ENCODE measurements around the gene ABLIM3. TPM values are rescaled to one million over a fixed set of nuclear protein-coding genes. Genes with fewer than 3 reads are reported as not detected.

ABLIM3 gene
- total RNA-seq, 1 experiment from 2014 or later, result 14.3 TPM

DNA sequence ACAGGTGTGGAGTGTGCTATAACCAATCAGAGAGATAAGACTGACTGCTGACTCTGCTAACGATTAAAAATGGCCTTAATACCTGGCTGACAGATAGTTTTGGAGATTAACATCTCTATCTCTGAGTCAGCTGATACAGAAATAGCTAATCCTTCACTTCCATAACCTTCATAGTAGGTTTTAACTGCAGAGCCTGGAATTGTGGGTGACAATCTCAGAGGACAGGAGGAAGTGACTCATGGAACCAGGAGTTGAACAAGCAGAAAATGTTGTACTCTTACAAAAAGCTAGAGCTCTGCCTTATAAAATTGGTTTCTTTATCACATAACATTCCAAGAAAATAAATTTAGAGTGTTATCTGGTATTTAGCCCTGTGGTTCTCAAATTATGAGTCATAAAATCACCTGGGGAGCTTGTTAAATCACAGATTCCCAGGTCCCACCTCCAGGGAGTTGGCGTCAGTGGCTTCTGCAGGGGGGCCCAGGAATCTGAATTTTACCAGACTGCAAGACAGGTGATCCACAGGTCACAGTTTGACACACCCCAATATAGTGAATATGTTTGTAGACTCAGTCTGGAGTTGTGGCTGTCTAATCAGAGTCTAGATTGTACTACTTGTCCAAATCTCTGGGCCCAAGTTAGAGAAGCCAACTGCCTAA, 86.0 kb downstream of the ABLIM3 start:
- peak overlapping the region in 1 of 2 experiments; percentile 15; a peak in 1 of 4 replicates for H3K4me3 ChIP-seq (replicated peaks in 1 of 2; ENCODE audit: low read depth in 1 of 2, low read length in 2 of 2)
- H3K9ac ChIP-seq (ENCODE audit: low read length), result no peak overlapping the region; the same call in 1 of the 2 replicates
- intact Hi-C loops (cut with micrococcal nuclease), result loop anchor here (5.0 kb wide), 1 partner anchor 495 kb away; no protein-coding TSS in a partner anchor
- CTCF ChIA-PET, result interaction anchor here (1.0 to 1.8 kb wide), 5 partner anchors 74 to 112 kb away, joined by 3 to 9 read pairs (median 3); partner anchors contain the start of gene ABLIM3
- peak overlapping the region; percentile 64 for H3K4me2 ChIP-seq (ENCODE audit: low read length)
- no peaks in the 10 kb centered on the region for H3K9me3 ChIP-seq (ENCODE audit: control insufficient read depth in 1 of 2, insufficient read depth in 1 of 2, low read depth in 1 of 2, low read length in 2 of 2)
- no peaks in the 10 kb centered on the region for H3K27me3 ChIP-seq (ENCODE audit: insufficient read depth, low read length)
- no TSS peak for BruUV-seq (replicated peaks)
- H3K27ac ChIP-seq (ENCODE audit: low read depth, low read length), result peak overlapping the region; percentile 53
- no peaks in the 10 kb centered on the region for H4K20me1 ChIP-seq (ENCODE audit: insufficient read depth)
- H2AFZ ChIP-seq (ENCODE audit: low read depth, low read length, poor library complexity, severe bottlenecking), result no peak overlapping the region
- peaks cover 21 to 31% of the 10 kb centered on the region in 2 experiments for H3K4me1 ChIP-seq (ENCODE audit: control insufficient read depth in 1 of 2, insufficient read depth in 2 of 2, low read length in 2 of 2)
- POLR2A ChIA-PET, result no interaction called here
- H3K79me2 ChIP-seq (ENCODE audit: insufficient read depth, low read length), result no peaks in the 10 kb centered on the region
- DNase-seq (ENCODE audit: low read depth, low spot score), result peak; percentile 57
- peak; percentile 29; the same call in 1 of the 2 replicates for ATAC-seq
- RAD21 ChIA-PET (ENCODE audit: low non-redundant PET in 1 of 2, low total read pairs in 2 of 2, uncharacterized antibody in 2 of 2, unreplicated experiment in 2 of 2), result interaction anchor here in 1 of 2 experiments (0.6 kb wide), 1 partner anchor 102 kb away, joined by 3 read pairs; no protein-coding TSS in a partner anchor
- H3K36me3 ChIP-seq (ENCODE audit: control insufficient read depth in 1 of 2, insufficient read depth in 2 of 2, low read length in 2 of 2), result no peaks in the 10 kb centered on the region
- TF ChIP-seq MAX (IDR thresholded peaks at IDR 0.05) (0 out of 2 replicates have a peak, but pooled peaks have one; percentile 14), EZH2 (IDR thresholded peaks at IDR 0.05) (no peak), SRF (IDR thresholded peaks at IDR 0.05; ENCODE audit: low read depth) (no peak), CBX3 (IDR thresholded peaks at IDR 0.05; ENCODE audit: low read depth) (peak; percentile 78), JUND (IDR thresholded peaks at IDR 0.05) (peak; percentile 74), POLR2A (IDR thresholded peaks at IDR 0.05; ENCODE audit: borderline replicate concordance, extremely low read depth, insufficient read depth, insufficient read length) (no peak), ELF1 (IDR thresholded peaks at IDR 0.05; ENCODE audit: borderline replicate concordance, low read depth) (peak; percentile 20; the same call in 1 of the 2 replicates), RAD21 (IDR thresholded peaks at IDR 0.05; ENCODE audit: low read depth) (peak; percentile 24; the same call in 1 of the 2 replicates), SIN3A (IDR thresholded peaks at IDR 0.05; ENCODE audit: low read depth) (0 out of 2 replicates have a peak, but pooled peaks have one; percentile 33), FOSL1 (IDR thresholded peaks at IDR 0.05; ENCODE audit: low read depth) (peak; percentile 83), SP1 (IDR thresholded peaks at IDR 0.05; ENCODE audit: low read depth) (peak; percentile 59), POLR2AphosphoS5 (IDR thresholded peaks at IDR 0.05; ENCODE audit: low read depth, low read length) (peak; percentile 50; the same call in 1 of the 2 replicates)
- H3K9me2 ChIP-seq (ENCODE audit: insufficient read depth), result no peaks in the 10 kb centered on the region

Measured in HCT116 (cell line).